Testis (tissue), 3 donors: ENCODE measurements around the gene MT3. TPM values are rescaled to one million over a fixed set of nuclear protein-coding genes. Genes with fewer than 3 reads are reported as not detected.

Experiments used
- DNase-seq: peaks from one replicate; pipeline ENCODE4 v3.0.0-alpha.2; 2019
- H3K27ac ChIP-seq, 2 donors: fragments of 200-600 bp; sonication (generic); one replicate each; pipeline ENCODE4 v1.5.1; 2019
- H3K27me3 ChIP-seq: fragments of 200-600 bp; sonication (generic); one replicate; pipeline ENCODE4 v1.5.1; 2019
- H3K36me3 ChIP-seq: fragments of 200-600 bp; sonication (generic); one replicate; pipeline ENCODE4 v1.5.1; 2017; ENCODE audit warnings: low read depth; ENCODE audit errors: missing control alignments
- H3K4me1 ChIP-seq: fragments of 200-600 bp; sonication (generic); one replicate; pipeline ENCODE4 v1.5.1; 2019
- H3K4me3 ChIP-seq, 2 donors: fragments of 200-600 bp; sonication (generic); one replicate each; pipeline ENCODE4 v1.5.1; 2017 to 2019
- H3K9me3 ChIP-seq: fragments of 200-600 bp; sonication (generic); one replicate; pipeline ENCODE4 v1.5.1; 2017
- CTCF ChIP-seq, 3 experiments: fragments of 450-650 bp in 2 of 3; fragments of 200-600 bp in 1 of 3; sonication (generic) in 1 of 3; IDR thresholded peaks; one replicate each; pipeline ENCODE4 v1.5.1; 2016 to 2019; ENCODE audit warnings: antibody characterized with exemption in 3 of 3, mild to moderate bottlenecking in 2 of 3, moderate library complexity in 1 of 3
- POLR2A ChIP-seq: fragments of 450-650 bp; IDR thresholded peaks from one replicate; pipeline ENCODE4 v1.6.1; 2017; ENCODE audit warnings: antibody characterized with exemption, mild to moderate bottlenecking, moderate library complexity
- WGBS, 2 donors: methylation state at CpG; one replicate each; pipeline ENCODE4 v1.1.5; 2018; 5-methylcytosine and 5-hydroxymethylcytosine counted together
- intact Hi-C: fragments of 100-400 bp; cut with DNase I; formaldehyde crosslinking; loops from one replicate; pipeline ENCODE4 v1.15.1; 2023; ENCODE audit warnings: low total_unique reads
- polyA plus RNA-seq: library from polyadenylated mRNA; stranded (reverse); fragments of 350-450 nt; fragmentation: Illumina TruSeq; extraction: RNeasy Lipid Tissue Mini Kit (QIAGEN cat#74804); gene quantifications from one replicate; pipeline ENCODE4 v1.2.3, GENCODE V29; 2014; ENCODE audit warnings: low read depth, low replicate concordance; ENCODE audit not compliant: insufficient read depth
- total RNA-seq, 2 donors: library from RNA; depleted of rRNA; stranded (reverse); fragments of >200 nt; gene quantifications; one replicate each; pipeline ENCODE4 v1.2.3, GENCODE V29; 2016

MT3 gene
- total and polyA plus RNA-seq, 3 donors from 2014 or later = 4.6 to 12.0 TPM; not detected in 1

GRCh38 chr16:56564793-56565477 is 24.4 kb upstream of the MT3 start, which contains the start of gene MT4:
Gene MT4, plus strand, starts transcription at chr16:56565073. Its CDS starts 56 bp downstream, at chr16:56565129.
- no peak for DNase-seq
- intact Hi-C loops = no loop called here
- H3K27me3 ChIP-seq = no peaks in the 10 kb centered on the region
- TF ChIP-seq CTCF (IDR thresholded peaks at IDR 0.05) (no peak), POLR2A (no peak)
- no peaks in the 10 kb centered on the region for H3K4me1 ChIP-seq
- no peak within 1 kb of the TSS for H3K4me3 ChIP-seq
- H3K9me3 ChIP-seq = no peaks in the 10 kb centered on the region
- no peaks in the 10 kb centered on the region for H3K36me3 ChIP-seq
- no peak within 1 kb of the TSS for H3K27ac ChIP-seq
- 79 to 86% methylated on average over 6 to 12 of the region's 12 CpGs for WGBS, 2 donors

- 71 to 100% methylated on average over 1 of the region's 1 CpG for WGBS, 2 donors
- no peak for DNase-seq
These were observed 19.4 kb upstream of the MT3 start for GRCh38 chr16:56569971-56570370.

GRCh38 chr16:56571525-56571924 is 17.8 kb upstream of the MT3 start:
- WGBS, 2 donors = 85 to 93% methylated on average over 10 to 11 of the region's 11 CpGs
- Histone ChIP-seq H3K9me3 (no peaks in the 10 kb centered on the region), H3K36me3 (no peaks in the 10 kb centered on the region), H3K4me1 (no peaks in the 10 kb centered on the region), H3K4me3 (no peak overlapping the region), H3K27ac (no peak overlapping the region), H3K27me3 (no peaks in the 10 kb centered on the region)
- no peak for TF ChIP-seq CTCF (IDR thresholded peaks at IDR 0.05)
- no peak for TF ChIP-seq POLR2A
- DNase-seq = no peak
- intact Hi-C loops = no loop called here

More at GRCh38 chr16:56569971-56570370, 19.4 kb upstream of the MT3 start:
- TF ChIP-seq CTCF (IDR thresholded peaks at IDR 0.05) (no peak), POLR2A (no peak)
- Histone ChIP-seq H3K4me1 (no peaks in the 10 kb centered on the region), H3K9me3 (no peaks in the 10 kb centered on the region), H3K27ac (no peak overlapping the region), H3K36me3 (no peaks in the 10 kb centered on the region), H3K4me3 (no peak overlapping the region), H3K27me3 (no peaks in the 10 kb centered on the region)
- intact Hi-C loops = no loop called here

- TF ChIP-seq CTCF (IDR thresholded peaks at IDR 0.05) (no peak), POLR2A (no peak)
- intact Hi-C loops = no loop called here
These were observed 14.7 kb upstream of the MT3 start for GRCh38 chr16:56574625-56575024.

More at GRCh38 chr16:56574625-56575024, 14.7 kb upstream of the MT3 start:
- Histone ChIP-seq H3K4me1 (no peaks in the 10 kb centered on the region), H3K27me3 (no peaks in the 10 kb centered on the region), H3K27ac (no peak overlapping the region), H3K36me3 (no peaks in the 10 kb centered on the region), H3K4me3 (no peak overlapping the region), H3K9me3 (no peaks in the 10 kb centered on the region)
- 79 to 88% methylated on average over 1 of the region's 1 CpG for WGBS, 2 donors
- DNase-seq = no peak
